ENCODE results near the gene OVAAL. TPM values are rescaled to one million over a fixed set of nuclear protein-coding genes. Genes with fewer than 3 reads are reported as not detected.

Gene OVAAL
- total and polyA plus RNA-seq, 2 of the 8 experiments (the other 6 are each of a cell fraction or from before 2014, with no cell fraction given), result not detected

- no peak for TF ChIP-seq RAD21 (IDR thresholded peaks at IDR 0.05 in 1 of 2, conservative IDR thresholded peaks at IDR 0.05 in 1 of 2; ENCODE audit: low read depth in 2 of 2, low read length in 2 of 2)
Observed at GRCh38 chr1:180524915-180525714, 33.6 kb upstream of the OVAAL start (continued).
